Type B pancreatic cell (in vitro differentiated cells): ENCODE data around the gene GAN. TPM values are rescaled to one million over a fixed set of nuclear protein-coding genes. Genes with fewer than 3 reads are reported as not detected.

Experiments used
- DNase-seq: peaks from one replicate; pipeline ENCODE4 v3.0.0; 2021; ENCODE audit warnings: mixed read lengths; ENCODE audit not compliant: unreplicated experiment; ENCODE audit errors: extremely low spot score
- H3K27ac Mint-ChIP-seq: 2 replicates; pipeline ENCODE4 v1.8.0; 2021; ENCODE audit warnings: mild to moderate bottlenecking, mixed read lengths
- H3K27me3 Mint-ChIP-seq: 2 replicates; pipeline ENCODE4 v1.8.0; 2021; ENCODE audit warnings: mixed read lengths
- H3K36me3 Mint-ChIP-seq: 2 replicates; pipeline ENCODE4 v1.8.0; 2021; ENCODE audit warnings: mixed read lengths
- H3K4me1 Mint-ChIP-seq: one replicate; pipeline ENCODE4 v1.8.0; 2021; ENCODE audit warnings: mixed read lengths; ENCODE audit not compliant: unreplicated experiment
- H3K4me3 Mint-ChIP-seq: 2 replicates; pipeline ENCODE4 v1.8.0; 2021; ENCODE audit warnings: mild to moderate bottlenecking, mixed read lengths
- H3K9me3 Mint-ChIP-seq: 2 replicates; pipeline ENCODE4 v1.8.0; 2021; ENCODE audit warnings: mixed read lengths
- total RNA-seq: library from RNA; stranded (reverse); gene quantifications from 2 replicates; pipeline ENCODE4 v1.2.1, GENCODE V29; 2021; ENCODE audit warnings: low replicate concordance
- TF ChIP-seq, protein P1 (sequence below): fragments of 200-600 bp; sonication (generic); conservative IDR thresholded peaks from 2 replicates; pipeline ENCODE4 v1.5.0; 2021; ENCODE audit warnings: antibody characterized with exemption, mild to moderate bottlenecking

The GAN gene
- total RNA-seq, 1 donor from 2014 or later, result 14.8 TPM

DNA sequence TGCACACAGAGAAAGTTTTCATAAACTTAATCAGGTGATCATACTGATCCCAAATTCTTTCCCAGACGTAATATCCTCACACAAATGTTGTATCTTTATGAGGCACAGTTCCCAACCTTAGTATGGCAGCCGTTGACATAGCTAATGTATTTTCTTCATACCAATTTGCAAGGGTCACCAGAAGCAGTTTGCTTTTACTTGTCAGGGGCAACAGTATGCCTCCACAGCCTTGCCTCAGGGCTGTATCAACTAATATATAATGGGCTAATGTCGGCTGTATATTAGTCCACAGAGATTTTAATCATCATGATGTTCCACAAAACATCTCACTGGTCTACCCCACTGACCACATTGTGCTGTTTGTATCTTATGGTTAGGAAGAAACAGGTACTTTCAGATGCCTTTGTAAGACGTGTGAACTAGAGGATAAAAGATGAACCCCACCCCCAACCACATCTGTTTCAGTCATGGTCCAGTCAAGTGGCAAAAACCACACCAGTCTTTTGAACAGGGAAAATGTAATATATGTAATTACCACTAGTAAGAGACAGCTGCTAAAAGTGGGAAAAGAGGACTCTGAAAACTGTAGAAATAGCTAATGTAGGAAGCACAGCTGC, 55.2 kb downstream of the GAN start:
- no peaks in the 10 kb centered on the region for H3K4me1 Mint-ChIP-seq
- TF ChIP-seq, protein P1, sequence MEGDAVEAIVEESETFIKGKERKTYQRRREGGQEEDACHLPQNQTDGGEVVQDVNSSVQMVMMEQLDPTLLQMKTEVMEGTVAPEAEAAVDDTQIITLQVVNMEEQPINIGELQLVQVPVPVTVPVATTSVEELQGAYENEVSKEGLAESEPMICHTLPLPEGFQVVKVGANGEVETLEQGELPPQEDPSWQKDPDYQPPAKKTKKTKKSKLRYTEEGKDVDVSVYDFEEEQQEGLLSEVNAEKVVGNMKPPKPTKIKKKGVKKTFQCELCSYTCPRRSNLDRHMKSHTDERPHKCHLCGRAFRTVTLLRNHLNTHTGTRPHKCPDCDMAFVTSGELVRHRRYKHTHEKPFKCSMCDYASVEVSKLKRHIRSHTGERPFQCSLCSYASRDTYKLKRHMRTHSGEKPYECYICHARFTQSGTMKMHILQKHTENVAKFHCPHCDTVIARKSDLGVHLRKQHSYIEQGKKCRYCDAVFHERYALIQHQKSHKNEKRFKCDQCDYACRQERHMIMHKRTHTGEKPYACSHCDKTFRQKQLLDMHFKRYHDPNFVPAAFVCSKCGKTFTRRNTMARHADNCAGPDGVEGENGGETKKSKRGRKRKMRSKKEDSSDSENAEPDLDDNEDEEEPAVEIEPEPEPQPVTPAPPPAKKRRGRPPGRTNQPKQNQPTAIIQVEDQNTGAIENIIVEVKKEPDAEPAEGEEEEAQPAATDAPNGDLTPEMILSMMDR, result no peak
- H3K27ac Mint-ChIP-seq, result no peak overlapping the region
- H3K4me3 Mint-ChIP-seq, result no peak overlapping the region
- DNase-seq, result no peak
- H3K36me3 Mint-ChIP-seq, result peaks cover 22% of the 10 kb centered on the region
- H3K27me3 Mint-ChIP-seq, result no peaks in the 10 kb centered on the region
- no peaks in the 10 kb centered on the region for H3K9me3 Mint-ChIP-seq

DNA sequence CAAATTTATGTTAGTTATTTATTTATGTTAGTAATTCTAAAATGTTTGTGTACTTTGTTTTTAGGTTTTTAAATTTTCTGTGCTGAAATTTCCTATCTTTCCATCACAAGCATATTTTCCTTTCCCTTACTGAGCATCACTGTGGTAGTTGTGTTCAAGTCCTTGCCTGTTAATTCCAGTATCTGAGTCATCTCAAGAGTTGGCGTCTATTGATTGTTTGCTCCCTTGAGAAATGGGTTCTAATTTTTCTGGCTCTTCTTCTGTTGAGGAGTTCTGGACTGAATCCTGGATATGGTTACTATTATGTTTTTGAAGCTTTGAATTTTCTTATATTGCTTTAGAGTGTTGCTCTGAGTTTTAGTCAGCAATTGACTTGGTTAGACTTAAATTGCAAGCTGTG, 56.3 kb downstream of the GAN start:
- no peaks in the 10 kb centered on the region for H3K4me1 Mint-ChIP-seq
- H3K4me3 Mint-ChIP-seq, result no peak overlapping the region
- DNase-seq, result no peak
- H3K27me3 Mint-ChIP-seq, result no peaks in the 10 kb centered on the region
- H3K36me3 Mint-ChIP-seq, result peaks cover 18% of the 10 kb centered on the region
- H3K9me3 Mint-ChIP-seq, result no peaks in the 10 kb centered on the region
- TF ChIP-seq, protein P1, result no peak
- H3K27ac Mint-ChIP-seq, result no peak overlapping the region

DNA sequence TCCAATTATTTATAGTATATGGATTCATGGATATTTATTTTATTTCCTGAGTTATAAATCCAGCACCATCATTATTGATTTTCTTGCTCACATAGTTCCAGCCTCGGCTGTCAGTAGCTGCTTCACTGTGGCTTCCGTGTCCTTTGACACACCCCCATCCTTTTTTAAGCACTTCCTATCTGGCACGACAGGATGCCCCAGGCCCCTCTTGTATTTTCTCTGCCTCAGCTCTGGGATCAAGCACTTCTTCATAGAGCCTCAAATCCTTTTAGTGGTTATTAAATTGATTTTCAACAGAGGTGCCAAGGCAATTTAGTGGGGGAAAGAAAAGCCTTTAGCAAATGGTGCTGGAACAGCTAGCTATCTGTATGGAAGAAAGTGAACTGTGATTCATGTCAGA, 59.8 kb downstream of the GAN start:
- Mint-ChIP-seq H3K27ac (no peak overlapping the region), H3K4me1 (no peaks in the 10 kb centered on the region), H3K36me3 (peaks cover 13% of the 10 kb centered on the region), H3K9me3 (no peaks in the 10 kb centered on the region), H3K27me3 (no peaks in the 10 kb centered on the region), H3K4me3 (no peak overlapping the region)
- DNase-seq, result no peak
- TF ChIP-seq, protein P1, result no peak

DNA sequence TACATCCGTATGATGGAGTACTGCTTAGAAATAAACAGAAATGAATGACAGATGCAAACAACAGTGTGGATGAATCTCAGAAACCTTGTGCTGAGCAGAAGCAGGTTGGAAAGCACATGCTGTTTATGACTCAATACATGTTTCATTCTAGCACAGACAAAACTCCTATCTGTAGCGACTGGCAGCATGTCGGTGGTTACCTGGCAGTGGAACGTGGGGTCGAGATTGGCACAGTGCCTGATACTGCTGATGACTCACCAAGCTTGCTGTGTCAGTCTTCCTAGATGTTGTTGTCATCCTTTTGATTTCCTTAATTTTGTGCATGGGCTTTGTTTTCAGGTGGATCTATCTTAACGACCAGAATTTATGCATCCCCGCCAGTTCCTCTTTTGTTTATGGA, 62.1 kb downstream of the GAN start:
- Mint-ChIP-seq H3K27me3 (no peaks in the 10 kb centered on the region), H3K4me3 (no peak overlapping the region), H3K27ac (no peak overlapping the region), H3K36me3 (peaks cover 5% of the 10 kb centered on the region), H3K9me3 (no peaks in the 10 kb centered on the region), H3K4me1 (no peaks in the 10 kb centered on the region)
- DNase-seq, result no peak
- TF ChIP-seq, protein P1, result no peak

DNA sequence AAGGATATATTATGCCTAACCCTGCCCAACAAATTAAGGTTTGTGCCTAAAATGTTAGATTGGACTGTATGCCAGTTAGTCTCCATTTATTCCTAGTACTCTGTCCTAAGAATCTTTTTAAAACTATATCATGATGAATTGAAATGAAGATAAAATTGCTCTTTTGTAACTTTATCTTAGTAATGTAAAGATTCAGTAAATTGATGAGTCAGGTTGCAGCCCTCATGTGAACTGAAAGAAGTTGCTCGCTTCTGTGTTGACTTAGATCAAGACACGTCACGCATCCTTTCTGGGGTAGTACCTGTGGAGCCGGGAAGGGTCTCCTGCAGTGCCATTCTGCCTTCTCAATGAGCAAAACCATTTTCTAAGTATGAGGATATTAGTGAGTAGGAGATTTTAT, 63.3 kb downstream of the GAN start:
- no peaks in the 10 kb centered on the region for H3K27me3 Mint-ChIP-seq
- H3K4me1 Mint-ChIP-seq, result no peaks in the 10 kb centered on the region
- no peak for DNase-seq
- peak overlapping the region; percentile 32 for H3K27ac Mint-ChIP-seq
- TF ChIP-seq, protein P1, result no peak
- no peaks in the 10 kb centered on the region for H3K9me3 Mint-ChIP-seq
- peaks cover 5% of the 10 kb centered on the region for H3K36me3 Mint-ChIP-seq
- H3K4me3 Mint-ChIP-seq, result no peak overlapping the region

DNA sequence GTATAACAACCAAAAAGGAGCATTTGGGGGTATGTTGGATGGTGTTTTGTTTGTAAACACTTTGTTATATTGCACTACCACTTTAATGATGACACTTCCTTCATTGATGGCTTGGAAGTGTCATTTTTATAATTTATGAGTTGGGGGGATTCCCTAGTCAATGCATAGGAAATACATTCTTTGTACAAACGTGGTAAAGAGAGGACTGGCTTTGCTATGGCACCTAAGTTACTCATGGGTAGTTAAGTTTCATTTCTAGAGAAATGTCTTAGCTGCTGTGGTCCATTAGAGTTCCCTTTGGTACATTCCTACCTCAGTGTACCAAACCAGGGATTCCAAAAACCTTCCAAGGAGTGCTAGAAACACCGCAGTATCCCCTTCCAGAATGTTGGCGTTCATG, 66.2 kb downstream of the GAN start:
- TF ChIP-seq, protein P1, result no peak
- no peak overlapping the region for H3K4me3 Mint-ChIP-seq

More for the DNA sequence above, 66.2 kb downstream of the GAN start:
- Mint-ChIP-seq H3K36me3 (peaks cover under 1% of the 10 kb centered on the region), H3K9me3 (no peaks in the 10 kb centered on the region), H3K4me1 (no peaks in the 10 kb centered on the region), H3K27ac (no peak overlapping the region), H3K27me3 (no peaks in the 10 kb centered on the region)
- DNase-seq, result no peak
